GM19351 (cell line): Measurements from ENCODE around the gene KRT78.

ENCODE experiments used
- ATAC-seq: cut with Tn5 transposase; IDR thresholded peaks from one replicate; pipeline ENCODE4 v1.9.1; 2021; ENCODE audit warnings: mild to moderate bottlenecking, moderate library complexity; ENCODE audit not compliant: unreplicated experiment

The KRT78 gene

DNA sequence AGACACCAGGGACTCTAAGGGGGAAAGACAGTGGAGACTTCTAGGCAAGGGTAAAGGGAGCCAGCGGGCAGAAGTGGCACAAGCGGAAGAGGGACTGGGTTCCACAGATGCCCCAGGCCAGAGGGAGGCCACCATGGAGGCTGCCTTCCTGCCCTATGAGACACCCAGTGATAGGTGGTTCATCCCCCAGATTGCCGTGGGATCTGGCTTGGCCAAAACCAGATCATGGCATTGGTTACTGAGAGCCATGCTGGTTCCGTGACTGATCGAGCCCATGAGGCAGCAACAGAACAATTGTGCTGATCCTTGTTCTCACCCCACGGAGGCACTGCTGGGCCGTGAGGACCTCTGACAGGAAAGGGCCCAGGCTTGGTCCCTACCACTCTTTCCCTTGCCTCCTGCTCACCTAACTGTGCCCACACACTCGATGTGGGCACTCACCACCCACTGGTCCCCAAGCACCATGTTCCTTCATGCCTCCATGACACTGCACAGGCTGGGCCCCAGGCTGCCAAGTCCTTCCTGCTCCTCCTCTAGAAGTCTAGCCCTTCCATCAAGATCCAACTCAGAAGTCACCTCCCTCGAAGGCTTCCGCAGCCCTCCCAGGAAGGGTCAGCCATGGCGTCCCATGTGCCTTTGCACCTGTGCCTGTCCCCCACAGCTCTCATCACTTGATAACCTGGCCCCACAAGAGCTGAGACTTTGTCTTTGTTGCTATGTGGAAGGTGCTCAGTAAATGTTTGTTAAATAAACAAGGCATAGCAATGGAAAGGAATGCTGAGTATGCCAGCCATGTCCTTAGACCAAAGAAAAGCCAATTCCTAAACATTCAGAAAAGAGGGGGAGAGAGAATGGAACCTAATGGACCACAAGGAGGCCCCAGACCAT is 21.9 kb downstream of the KRT78 start:
- ATAC-seq = no peak

DNA sequence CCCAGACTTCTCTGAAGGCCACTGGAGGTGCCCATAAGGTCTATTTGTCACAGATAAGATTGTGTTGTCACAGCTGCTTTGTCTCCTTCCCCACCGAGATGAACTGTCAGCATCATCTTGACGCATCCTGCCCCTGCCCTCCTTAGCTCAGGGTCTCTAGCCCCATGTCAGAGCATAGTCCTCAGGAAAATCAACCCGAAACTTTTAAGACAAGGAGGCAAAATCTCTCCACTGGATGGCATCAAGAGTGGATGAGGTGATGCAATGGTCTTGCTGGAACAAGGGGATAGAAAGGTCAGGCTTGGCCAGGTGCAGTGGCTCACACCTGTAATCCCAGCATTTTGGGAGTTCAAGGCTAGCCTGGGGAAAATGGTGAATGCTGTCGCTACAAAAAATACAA is 22.8 kb downstream of the KRT78 start:
- no peak for ATAC-seq

DNA sequence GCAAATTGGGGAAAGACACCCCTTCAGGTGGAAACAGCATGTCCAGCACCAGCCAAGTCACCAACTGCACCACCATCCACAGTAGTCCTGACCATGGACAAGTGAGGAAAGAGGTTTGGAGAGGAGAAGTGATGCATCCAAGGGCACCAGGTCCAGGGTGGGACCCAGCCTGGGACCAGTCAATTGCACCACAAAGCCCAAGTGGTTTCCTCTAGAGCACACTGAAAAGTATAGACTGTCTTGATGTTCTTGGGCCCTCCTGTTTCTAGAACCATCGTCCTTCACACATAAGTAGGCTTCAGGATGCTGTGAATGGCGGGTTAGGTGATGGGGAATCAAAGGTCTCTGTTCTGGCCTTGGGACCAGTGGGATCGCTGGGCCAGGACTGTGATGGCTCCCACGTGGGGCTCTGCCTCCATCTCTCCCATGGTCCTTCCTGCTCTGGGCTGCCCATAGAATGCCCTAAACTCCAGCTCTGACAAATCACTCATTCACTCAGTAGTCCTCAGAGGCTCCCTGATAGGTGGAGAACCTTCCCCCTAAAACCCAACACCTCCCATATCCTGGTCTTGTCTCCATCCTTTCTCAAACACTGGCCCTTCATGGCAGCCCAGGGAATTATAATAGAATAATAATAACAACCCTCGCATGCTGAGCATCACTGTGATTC is 23.9 kb downstream of the KRT78 start:
- no peak for ATAC-seq

DNA sequence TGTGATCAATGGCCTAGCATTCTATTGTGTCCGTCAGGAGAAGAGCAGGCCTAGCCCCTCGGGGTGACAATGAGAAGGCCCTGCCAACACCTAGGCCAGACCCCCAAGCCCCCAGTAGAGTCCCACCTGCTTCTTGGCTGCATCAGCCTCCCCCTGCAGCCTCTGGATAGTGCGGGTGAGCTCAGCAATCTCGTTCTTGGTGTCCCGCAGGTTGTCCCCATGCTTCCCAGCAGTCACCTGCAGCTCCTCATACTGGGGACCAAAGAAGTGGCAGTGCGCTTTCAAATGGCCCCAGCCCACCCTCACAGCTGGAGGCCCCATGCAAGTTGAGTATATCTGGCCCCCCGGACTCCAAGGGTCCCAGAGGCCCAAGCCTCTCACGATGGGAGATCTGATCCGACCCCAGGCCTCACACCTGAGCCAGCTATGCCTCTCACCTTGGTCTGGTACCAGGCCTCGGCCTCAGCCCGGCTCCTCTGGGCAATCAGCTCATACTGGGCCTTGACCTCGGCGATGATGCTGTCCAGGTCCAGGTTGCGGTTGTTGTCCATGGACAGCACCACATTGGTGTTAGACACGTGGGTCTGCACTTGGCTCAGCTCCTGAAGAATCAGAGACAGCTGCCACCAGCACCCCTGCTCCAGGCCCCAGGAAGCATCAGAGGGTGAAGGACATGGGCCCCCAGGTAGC is 24.9 kb downstream of the KRT78 start:
- no peak for ATAC-seq

DNA sequence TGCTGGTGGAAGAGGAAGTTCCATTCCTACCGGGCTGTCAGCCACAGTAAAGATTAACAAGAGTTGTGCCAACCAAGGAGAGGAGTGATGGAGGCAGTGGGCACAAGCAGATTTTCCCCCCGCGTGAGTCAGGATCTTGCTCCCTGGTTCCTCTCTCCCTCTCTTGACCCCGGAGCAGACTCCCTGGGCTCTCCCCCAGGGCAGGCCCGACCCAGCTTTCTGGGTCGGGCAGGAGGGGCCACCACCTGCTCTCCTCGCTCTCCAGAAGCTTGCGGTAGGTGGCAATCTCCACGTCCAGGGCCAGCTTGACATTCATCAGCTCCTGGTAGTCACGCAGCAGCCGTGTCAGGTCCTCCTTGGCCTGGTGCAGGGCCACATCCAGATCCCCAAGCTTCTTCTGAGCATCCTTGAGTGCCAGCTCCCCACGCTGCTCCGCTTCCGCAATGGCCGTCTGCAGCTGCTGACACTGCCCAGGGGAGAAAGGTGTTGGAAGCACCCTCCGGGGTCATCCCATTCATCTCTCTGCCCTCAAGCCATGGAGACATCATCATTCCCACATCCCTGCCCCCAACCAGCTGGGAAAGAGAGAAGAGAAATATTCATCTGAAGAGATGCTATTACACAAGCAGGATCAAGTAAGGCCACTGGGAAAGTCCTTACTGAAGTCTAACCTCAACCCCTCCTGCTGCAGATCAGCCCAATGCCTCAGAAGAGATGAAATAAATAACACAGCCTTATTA is 25.9 kb downstream of the KRT78 start:
- ATAC-seq = no peak

DNA sequence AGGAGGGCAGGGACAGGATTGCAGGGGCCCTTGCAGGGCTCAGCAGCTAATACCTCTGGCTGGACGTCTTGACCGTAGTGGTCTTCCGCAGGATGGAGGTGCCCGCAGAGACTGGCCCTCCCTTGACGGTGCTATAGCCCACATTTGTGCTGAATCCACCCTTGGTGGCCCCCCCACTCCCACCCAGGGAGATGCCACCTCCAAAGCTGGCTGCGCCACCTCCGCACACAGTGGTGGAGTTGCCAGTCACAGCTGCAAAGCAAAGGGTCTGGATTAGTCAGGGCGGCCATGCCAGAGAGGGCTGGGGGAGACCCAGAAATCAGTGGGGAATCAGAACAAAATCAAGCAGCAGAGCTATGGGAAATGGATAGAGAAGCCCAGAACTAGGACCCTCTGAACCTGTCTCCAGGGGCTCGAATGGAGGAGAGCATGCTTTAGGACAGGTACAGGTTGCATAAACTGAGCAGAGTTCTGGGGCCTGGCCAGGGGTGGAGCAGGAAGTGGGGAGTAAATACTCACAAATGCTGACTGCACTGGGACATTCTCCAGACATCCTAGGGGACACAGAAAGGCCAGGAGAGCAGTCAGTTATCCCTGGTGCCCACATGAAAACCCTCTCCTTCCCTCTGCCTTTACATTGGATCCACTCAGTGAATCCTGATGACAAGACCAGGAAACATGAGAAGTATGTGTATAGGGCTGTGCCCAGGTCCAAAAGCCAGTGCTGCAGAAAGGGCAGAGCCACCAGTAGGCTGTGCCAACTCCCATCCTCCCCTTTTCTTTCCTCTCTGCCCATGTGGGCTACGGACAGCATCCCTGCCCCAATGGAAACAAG is 26.8 kb downstream of the KRT78 start:
- no peak for ATAC-seq

DNA sequence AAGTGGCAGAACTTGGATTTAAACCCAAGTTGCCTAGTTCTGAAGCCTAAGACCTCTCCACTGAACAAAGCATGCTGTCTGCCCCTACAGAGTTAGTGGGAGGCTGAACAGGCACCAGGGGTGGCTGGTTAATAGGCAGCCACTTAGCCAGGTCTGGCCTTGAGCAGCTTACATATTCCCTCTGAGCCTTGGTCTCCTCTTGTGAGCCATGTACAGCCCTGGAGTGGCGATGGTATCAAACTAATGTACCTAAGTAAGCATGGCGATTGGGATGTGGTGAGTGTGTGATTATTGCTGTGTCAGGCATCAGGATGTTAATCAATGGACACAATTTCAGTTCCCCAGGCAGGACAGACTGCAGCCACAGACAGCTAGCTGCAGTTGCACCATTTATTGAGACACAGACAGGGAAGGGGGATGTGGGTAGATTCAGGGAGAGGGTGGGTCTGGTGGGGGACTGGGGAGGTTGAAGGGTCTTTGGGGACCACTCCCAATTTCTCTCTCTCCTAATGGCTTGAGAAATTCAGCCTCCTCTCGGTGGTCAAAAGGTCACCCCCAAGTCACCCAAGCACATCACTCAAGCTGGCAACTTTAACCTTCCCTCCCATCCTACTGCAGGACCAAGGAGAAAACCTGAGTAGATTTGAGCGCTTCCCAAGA is 27.6 kb downstream of the KRT78 start:
- no peak for ATAC-seq

DNA sequence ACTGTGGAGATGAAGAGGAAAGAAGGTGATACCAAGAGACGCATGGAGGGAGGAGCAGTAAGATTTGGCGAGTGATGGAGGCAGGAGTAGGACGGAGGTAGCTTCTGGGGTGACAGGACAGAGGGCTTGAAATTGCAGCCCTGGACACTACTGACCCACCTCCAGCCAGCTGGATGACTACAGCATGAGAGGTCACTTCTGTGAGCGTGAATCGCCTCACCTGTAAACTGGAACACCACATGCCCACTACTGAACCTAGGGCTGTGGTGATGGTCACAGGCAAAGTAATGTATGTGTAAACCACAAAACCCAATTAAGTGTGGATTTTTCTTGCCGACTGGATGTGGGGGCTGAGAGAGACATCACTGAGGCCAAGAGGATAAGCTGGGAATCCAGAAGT is 28.3 kb downstream of the KRT78 start:
- ATAC-seq = no peak

DNA sequence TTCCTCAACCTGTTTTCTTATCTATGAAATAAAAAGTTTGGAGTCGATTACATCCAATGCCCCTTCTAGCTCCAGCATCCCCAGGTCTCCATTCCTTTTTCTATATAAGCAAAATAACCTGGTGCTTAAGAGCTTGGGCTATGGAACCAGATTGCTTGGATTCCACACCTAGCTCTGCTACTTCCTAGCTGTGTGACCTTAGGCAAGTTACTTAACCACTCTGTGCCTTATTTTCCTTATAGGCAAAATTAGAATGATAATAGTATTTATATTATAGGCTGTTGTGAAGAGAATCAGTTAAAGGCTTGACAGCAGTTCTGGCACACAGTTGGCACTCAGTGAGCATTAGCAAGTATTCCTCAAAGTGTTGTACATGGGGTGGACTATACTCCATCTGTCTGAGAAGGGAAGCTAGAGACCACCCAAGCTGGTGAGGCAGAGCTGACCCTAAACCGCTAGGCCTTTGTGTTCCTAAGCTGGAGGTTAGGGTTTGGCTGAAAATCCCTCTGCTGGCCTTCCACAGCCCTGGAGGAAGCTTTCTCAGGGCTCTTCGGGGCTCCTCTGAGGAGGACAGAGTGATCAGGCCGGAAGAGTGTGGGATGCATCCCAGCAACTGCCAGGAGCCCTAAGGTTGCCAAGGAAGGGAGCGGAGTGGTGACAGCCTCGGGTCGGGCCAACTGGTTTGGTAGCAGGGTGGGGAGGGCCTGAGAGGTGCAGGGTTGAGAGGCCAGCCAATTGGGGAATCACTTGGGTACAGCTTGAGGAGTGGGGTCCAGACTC is 28.9 kb downstream of the KRT78 start:
- ATAC-seq = no peak

DNA sequence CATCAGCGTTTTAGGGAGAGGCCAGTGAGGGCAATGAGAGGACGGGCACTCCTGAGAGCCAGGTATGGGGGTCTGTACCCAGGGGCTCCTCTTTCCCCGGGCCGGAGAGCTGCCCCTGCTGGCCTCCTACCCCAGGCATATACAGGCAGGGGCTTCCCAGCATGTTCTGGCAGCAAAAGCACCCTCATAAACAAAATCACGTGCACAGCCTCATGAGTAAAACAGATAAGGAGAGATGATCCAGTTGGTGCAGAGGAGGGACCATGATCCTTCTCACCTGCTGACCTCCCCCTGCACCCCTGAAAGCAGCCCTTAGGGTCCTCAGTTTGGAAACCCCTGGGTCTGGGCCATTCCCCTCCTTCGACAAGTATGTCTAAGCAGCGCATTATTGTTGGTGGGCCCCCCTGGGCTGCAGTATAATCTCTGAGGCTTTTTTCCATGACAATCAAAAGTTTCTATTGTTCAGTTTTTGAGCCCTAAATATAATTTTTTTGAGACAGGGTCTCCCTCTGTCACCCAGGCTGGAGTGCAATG is 29.8 kb downstream of the KRT78 start:
- no peak for ATAC-seq

DNA sequence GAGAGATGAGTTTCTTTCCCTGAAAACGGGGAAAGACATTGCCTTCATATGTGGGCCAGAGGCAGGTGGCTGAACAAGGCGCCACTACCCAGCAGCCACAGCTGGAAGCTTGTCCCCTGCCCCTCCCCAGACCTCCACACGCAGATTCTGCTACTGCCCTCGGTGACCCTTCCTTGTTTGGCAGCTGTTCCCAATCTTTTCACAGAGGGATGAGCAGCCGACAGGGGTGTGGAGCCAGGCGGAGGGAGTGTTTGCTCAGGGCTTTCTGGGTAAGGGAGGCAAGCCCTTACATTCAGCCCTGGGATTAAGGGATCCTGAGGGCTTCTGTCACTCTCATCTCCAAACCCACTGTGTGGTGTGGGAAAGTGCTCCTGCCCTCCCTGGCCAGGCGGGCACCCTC is 30.4 kb downstream of the KRT78 start:
- ATAC-seq = no peak

DNA sequence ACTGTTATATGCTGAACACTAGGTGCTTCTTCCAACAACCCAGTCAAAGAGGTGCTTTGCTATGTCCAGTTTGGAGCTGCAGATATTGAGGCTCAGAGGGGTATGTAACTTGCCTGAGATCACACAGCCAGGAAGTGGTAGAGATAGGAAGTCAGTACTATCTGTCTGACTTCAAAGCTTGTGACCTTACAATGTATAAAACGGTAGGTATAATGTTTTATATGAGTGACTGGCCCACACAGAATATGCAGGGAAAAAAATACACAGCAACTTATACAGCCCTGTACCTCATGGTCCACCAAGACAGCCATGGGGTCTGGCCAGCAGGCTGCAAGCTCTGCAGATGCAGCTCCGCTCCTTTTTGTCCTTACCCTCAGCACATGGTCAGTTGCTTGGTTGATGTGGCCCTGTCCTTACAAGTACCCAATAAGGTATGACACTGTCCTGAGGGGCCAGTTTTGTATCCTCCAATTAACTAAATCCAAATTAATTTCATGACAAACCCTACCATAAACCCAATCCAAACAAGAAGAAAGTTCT is 31.0 kb downstream of the KRT78 start:
- ATAC-seq = no peak

DNA sequence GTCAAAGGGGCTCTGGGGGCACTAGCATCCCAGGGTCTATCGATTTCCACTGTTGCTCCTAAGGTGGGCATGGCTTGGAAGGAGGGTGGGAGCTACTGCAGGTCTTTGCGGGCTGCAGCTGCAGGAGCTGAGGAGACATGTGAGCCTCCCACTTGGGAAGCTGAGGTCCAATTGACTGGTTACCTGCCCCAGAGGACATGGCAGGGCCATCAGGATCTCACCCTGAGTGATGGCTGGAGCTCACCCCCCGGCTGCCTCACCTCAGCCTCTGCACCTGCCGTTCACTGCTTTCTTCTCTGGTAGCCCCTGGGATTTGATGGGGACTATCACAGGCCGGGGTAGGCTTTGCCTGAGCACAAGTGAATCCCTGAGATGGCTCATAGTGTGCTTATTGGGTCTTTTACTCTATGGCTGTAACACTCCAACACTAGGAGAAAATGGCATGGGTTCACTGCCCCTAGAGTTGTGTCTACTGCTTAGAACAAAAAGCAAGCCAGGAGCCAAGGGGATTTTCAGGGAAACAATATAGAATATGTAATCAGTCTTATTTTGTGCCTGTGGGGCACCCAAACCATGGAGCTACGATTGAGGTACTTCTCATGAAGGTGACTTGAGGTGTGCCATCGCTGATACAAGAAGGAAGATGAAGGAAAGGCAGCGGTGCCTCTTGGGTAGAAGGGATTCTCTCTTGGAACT is 31.6 kb downstream of the KRT78 start:
- ATAC-seq = no peak

DNA sequence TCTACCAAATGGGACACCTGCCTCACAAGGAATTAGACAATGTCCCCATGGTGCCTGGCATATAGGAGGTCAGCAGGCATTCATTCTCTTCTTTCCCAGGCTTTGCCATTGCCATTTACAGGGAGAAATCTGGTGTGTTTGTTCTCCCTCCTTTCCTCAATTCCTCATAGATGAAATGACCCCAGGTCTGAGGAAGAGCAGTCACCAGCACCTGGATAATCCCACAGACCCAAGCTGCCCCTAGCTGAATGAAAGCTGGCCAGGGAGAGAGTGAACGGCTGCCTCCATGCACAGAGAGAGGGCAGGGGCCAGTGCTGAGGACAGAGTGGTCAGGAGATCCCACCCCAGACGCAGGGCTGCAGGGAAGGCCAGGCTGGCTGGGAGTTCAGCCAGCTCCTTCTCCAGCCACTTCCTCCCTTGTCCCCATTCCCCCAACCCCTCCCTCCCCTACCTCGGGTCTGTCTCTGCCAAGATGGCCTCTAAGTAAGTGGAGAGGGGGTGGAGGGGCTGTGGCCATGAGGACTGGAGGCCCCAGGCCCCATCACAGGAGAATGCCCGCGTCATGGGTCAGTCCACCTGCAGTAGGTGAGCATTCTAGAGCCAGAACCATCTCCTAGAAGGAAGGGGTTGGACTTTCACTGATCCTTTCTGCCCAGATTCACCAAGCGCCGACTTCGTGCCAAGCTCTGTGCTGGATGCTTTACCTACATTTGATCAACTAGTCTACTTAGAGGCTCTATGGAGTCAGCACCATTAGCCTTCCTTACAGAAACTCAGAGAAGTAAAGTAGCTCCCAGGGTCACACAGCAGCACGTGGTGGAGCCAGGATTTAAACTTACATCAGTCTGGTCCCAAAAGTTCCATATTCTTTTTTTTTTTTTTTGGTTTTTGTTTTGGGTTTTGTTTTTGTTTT is 32.9 kb downstream of the KRT78 start:
- ATAC-seq = no peak

DNA sequence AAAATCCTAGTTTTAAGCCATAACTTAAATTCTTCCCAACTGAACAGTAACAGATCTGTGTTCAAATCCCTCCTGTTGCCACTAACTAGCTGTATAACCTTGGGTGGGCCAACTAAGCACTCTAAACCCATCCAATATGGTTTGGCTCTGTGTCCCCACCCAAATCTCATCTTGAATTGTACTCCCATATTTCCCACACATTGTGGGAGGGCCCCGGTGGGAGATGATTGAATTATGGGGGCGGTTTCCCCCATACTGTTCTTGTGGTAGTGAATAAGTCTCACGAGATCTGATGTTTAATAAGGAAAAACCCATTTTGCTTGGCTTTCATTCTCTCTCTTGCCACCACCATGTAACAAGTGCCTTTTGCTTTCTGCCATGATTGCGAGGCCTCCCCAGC is 33.6 kb downstream of the KRT78 start:
- no peak for ATAC-seq

DNA sequence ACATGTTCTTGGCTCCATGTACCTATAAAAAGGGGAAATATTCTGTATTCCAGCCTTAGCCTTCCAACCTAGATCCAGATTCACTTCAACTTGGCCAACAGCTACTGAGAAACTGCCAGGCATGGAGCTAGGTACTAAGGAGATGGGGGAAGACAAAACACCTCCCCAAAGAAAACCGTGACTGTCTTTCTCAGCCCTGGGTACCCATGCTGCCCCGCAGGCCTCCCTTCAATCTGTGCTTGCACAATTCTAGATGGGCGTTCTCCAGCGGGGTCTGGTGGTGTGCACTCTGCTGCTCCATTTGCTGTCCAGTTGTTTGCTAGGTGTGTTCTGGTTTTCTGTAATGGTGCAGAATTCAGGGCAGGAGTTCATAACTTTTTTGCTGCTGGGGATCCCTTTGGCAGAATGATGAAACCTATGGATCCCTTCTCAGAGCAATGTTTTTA is 34.1 kb downstream of the KRT78 start:
- no peak for ATAC-seq
